T-helper 22 cell (primary cell): ENCODE results near the gene JMJD1C.
"Not testable (repeated sequence)": the region's sequence is repeated elsewhere in the genome, so short reads cannot be mapped to it uniquely, and the experiment has no call there.

ENCODE experiments used
- DNase-seq: peaks from one replicate; pipeline ENCODE4 v3.0.0-alpha.2; 2020; ENCODE audit warnings: low read depth

JMJD1C gene

GRCh38 chr10:63465293-63466143, at the start of gene JMJD1C:
JMJD1C (minus strand) TSS chr10:63465977; CDS start chr10:63465662, 315 bp downstream.
- DNase-seq: peak; percentile 30

GRCh38 chr10:63515002-63515763, 49.4 kb upstream of the JMJD1C start:
- no peak for DNase-seq

- no peak for DNase-seq
These were observed 40.8 kb upstream of the JMJD1C start for GRCh38 chr10:63506554-63506953.

- DNase-seq: no peak
These were observed 39.8 kb upstream of the JMJD1C start for GRCh38 chr10:63505562-63505961.

- DNase-seq: no peak
These were observed 38.5 kb upstream of the JMJD1C start for GRCh38 chr10:63504145-63504881.

GRCh38 chr10:63503395-63503794, 37.6 kb upstream of the JMJD1C start:
- DNase-seq: no peak

- no peak for DNase-seq
These were observed 37.1 kb upstream of the JMJD1C start for GRCh38 chr10:63502832-63503231.

- no peak for DNase-seq
These were observed 36.2 kb upstream of the JMJD1C start for GRCh38 chr10:63501954-63502353.

GRCh38 chr10:63500551-63500950, 34.8 kb upstream of the JMJD1C start:
- DNase-seq: not testable (repeated sequence)

- no peak for DNase-seq
These were observed 32.9 kb upstream of the JMJD1C start for GRCh38 chr10:63498665-63499064.

GRCh38 chr10:63497321-63497720, 31.5 kb upstream of the JMJD1C start:
- no peak for DNase-seq

- no peak for DNase-seq
These were observed 30.8 kb upstream of the JMJD1C start for GRCh38 chr10:63496561-63496960.

- no peak for DNase-seq
These were observed 29.2 kb upstream of the JMJD1C start for GRCh38 chr10:63494951-63495350.

GRCh38 chr10:63493004-63493403, 27.2 kb upstream of the JMJD1C start:
- DNase-seq: no peak

- not testable (repeated sequence) for DNase-seq
These were observed 26.5 kb upstream of the JMJD1C start for GRCh38 chr10:63492317-63492690.

GRCh38 chr10:63491588-63492316, 26.0 kb upstream of the JMJD1C start:
- no peak for DNase-seq

GRCh38 chr10:63489838-63490237, 24.1 kb upstream of the JMJD1C start:
- no peak for DNase-seq

- DNase-seq: no peak
These were observed 22.2 kb upstream of the JMJD1C start for GRCh38 chr10:63487990-63488389.

GRCh38 chr10:63483983-63484382, 18.2 kb upstream of the JMJD1C start:
- DNase-seq: no peak

- no peak for DNase-seq
These were observed 16.1 kb upstream of the JMJD1C start for GRCh38 chr10:63481815-63482421.

- no peak for DNase-seq
These were observed 14.5 kb upstream of the JMJD1C start for GRCh38 chr10:63480237-63480636.
